Measurements from ENCODE around the gene RALY. TPM values are rescaled to one million over a fixed set of nuclear protein-coding genes. Genes with fewer than 3 reads are reported as not detected.

RALY gene
- total RNA-seq, 1 experiment from 2014 or later, result 164 TPM

DNA sequence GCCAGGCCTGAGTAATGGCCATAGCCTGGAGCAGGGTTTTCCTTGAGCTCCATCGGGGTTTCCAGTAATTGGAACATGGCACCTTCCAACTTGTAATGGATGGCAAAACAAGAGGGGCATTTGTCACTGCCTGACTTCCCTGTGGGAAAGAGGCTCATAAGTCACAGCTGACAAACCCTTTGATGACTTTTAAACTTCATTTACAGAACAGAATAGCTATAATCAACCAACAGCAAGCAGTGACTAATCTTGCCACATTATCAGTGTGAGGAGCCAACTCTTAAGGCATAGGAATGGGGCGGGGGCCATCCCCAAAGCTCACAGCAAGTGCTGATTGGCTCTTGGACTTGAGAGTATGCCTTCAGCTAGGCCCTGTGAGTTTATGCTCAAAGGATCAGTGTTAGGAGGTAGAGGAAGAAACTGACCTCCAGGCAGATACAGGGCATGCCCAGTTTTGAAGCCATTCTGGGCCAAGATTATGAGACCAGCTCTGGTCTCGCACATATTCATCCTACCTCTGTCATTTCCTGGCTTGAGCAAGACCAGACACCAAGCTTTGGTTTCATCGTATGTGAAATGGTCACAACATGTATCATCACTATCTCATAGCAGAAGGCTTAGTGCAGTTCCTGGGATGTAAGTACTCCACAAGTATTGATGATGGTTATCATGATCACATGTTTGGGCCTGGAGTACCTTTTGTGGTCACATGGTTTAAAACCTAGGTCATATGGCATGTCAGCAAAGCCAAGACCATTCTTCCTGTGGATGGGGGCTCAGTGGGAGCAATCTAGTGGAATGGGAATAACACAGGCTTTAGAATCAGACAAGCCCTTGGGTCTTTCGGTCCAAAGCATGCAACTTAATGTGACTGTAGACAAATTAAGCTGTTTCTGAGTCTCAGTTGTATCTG is 69.1 kb downstream of the RALY start:
- H3K4me3 ChIP-seq (ENCODE audit: insufficient read depth, low read depth, low read length), result no peak overlapping the region
- no peaks in the 10 kb centered on the region for H3K36me3 ChIP-seq (replicated peaks; ENCODE audit: control insufficient read depth, insufficient read depth, low read length)
- DNase-seq, result no peak
- no peaks in the 10 kb centered on the region for H3K27me3 ChIP-seq (ENCODE audit: control insufficient read depth, insufficient read depth, low read length)

- no peaks in the 10 kb centered on the region for H3K27me3 ChIP-seq (ENCODE audit: control insufficient read depth, insufficient read depth, low read length)
- no peak for DNase-seq
- no peaks in the 10 kb centered on the region for H3K36me3 ChIP-seq (replicated peaks; ENCODE audit: control insufficient read depth, insufficient read depth, low read length)
- no peak overlapping the region for H3K4me3 ChIP-seq (ENCODE audit: insufficient read depth, low read depth, low read length)
These were observed 70.6 kb downstream of the RALY start for GRCh38 chr20:34064286-34064685.

- Histone ChIP-seq H3K36me3 (replicated peaks; ENCODE audit: control insufficient read depth, insufficient read depth, low read length) (no peaks in the 10 kb centered on the region), H3K27me3 (ENCODE audit: control insufficient read depth, insufficient read depth, low read length) (no peaks in the 10 kb centered on the region), H3K4me3 (ENCODE audit: insufficient read depth, low read depth, low read length) (no peak overlapping the region)
- DNase-seq, result no peak
These were observed 71.5 kb downstream of the RALY start for GRCh38 chr20:34065260-34065659.

DNA sequence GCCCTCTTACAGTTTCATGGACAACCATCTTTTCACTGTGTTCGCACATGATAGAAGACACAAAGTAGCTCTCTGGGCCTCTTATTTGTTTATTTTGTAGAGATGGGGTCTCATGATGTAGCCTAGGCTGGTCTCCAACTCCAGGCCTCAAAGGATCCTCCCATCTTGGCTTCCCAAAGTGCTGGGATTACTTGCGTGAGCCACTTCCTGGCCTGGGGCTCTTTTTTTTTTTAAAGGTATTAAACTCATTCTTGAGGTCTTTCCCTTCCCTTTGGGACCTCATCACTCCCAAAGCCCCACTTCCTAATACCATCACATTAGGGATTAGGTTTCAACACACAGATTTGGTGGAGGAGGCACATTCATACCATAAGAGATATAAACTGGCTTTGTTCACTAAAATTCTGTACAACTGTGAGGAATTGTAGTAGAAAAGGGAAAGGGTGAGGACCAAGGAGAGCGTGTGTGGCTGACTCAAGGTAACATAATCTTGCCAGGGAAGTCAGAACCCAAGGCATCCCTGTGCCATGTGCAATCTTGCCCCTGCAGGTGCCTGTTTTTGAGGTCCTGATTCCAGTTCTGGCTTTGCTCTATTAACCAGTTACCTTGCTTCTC is 72.9 kb downstream of the RALY start:
- Histone ChIP-seq H3K36me3 (replicated peaks; ENCODE audit: control insufficient read depth, insufficient read depth, low read length) (no peaks in the 10 kb centered on the region), H3K4me3 (ENCODE audit: insufficient read depth, low read depth, low read length) (no peak overlapping the region), H3K27me3 (ENCODE audit: control insufficient read depth, insufficient read depth, low read length) (no peaks in the 10 kb centered on the region)
- no peak for DNase-seq

GRCh38 chr20:34068001-34068400 is 74.3 kb downstream of the RALY start:
- no peaks in the 10 kb centered on the region for H3K27me3 ChIP-seq (ENCODE audit: control insufficient read depth, insufficient read depth, low read length)
- no peak overlapping the region for H3K4me3 ChIP-seq (ENCODE audit: insufficient read depth, low read depth, low read length)
- H3K36me3 ChIP-seq (replicated peaks; ENCODE audit: control insufficient read depth, insufficient read depth, low read length), result no peaks in the 10 kb centered on the region
- no peak for DNase-seq

GRCh38 chr20:34069341-34070078 is 75.8 kb downstream of the RALY start:
- DNase-seq, result peak; percentile 85
- Histone ChIP-seq H3K27me3 (ENCODE audit: control insufficient read depth, insufficient read depth, low read length) (no peaks in the 10 kb centered on the region), H3K4me3 (ENCODE audit: insufficient read depth, low read depth, low read length) (no peak overlapping the region), H3K36me3 (replicated peaks; ENCODE audit: control insufficient read depth, insufficient read depth, low read length) (no peaks in the 10 kb centered on the region)

DNA sequence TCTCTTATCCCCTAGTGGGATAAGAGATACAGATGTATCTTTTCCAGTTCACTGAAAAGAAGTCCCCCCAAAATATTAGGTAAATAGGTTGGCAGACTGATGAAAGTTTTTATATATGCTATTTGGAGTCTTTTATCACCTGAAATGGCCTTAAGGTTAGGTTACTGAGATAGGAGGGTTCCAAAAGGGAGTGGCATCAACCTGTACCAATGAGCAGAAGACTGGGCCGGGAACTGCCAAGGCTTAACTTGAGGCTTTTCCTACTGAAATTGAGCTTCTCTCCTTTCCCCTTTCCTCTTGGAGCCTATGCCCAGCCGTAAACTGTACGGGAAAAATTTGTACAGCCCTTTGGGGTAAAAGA is 76.3 kb downstream of the RALY start:
- no peak for DNase-seq
- Histone ChIP-seq H3K27me3 (ENCODE audit: control insufficient read depth, insufficient read depth, low read length) (no peaks in the 10 kb centered on the region), H3K4me3 (ENCODE audit: insufficient read depth, low read depth, low read length) (no peak overlapping the region), H3K36me3 (replicated peaks; ENCODE audit: control insufficient read depth, insufficient read depth, low read length) (no peaks in the 10 kb centered on the region)

- no peak for DNase-seq
- no peaks in the 10 kb centered on the region for H3K27me3 ChIP-seq (ENCODE audit: control insufficient read depth, insufficient read depth, low read length)
- no peak overlapping the region for H3K4me3 ChIP-seq (ENCODE audit: insufficient read depth, low read depth, low read length)
- no peaks in the 10 kb centered on the region; the same call in 1 of the 2 replicates for H3K36me3 ChIP-seq (replicated peaks; ENCODE audit: control insufficient read depth, insufficient read depth, low read length)
These were observed 77.1 kb downstream of the RALY start for GRCh38 chr20:34070859-34071258.

DNA sequence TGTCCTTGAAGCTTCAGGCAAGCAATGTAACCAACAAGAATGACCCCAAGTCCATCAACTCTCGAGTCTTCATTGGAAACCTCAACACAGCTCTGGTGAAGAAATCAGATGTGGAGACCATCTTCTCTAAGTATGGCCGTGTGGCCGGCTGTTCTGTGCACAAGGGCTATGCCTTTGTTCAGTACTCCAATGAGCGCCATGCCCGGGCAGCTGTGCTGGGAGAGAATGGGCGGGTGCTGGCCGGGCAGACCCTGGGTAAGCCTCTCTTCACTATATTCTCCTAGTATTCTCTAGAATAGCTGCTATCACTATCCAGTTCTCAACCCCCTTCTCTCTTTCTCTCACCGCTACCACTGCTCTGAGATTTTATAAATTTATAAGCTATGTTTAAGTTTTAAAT is 78.4 kb downstream of the RALY start:
- DNase-seq, result no peak
- no peaks in the 10 kb centered on the region for H3K27me3 ChIP-seq (ENCODE audit: control insufficient read depth, insufficient read depth, low read length)

DNA sequence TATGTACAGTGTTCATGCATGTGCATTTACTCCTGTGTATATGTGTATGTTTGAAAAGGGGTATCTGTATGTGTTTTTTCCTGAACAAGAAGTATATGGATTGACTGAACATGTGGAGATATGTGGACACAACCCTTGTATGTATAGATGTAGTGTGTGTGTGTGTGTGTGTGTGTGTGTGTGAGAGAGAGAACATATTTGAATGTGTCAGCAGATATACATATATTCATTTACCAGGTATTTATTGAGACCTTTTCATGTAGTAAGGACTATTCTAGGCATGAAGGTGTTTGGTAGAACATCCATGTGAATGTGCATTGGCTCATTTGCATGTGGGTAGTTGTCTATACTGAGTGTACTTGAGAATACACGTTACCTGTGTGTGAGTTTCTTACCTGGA is 79.1 kb downstream of the RALY start:
- Histone ChIP-seq H3K27me3 (ENCODE audit: control insufficient read depth, insufficient read depth, low read length) (no peaks in the 10 kb centered on the region), H3K36me3 (replicated peaks; ENCODE audit: control insufficient read depth, insufficient read depth, low read length) (peaks cover 7% of the 10 kb centered on the region; the same call in 1 of the 2 replicates), H3K4me3 (ENCODE audit: insufficient read depth, low read depth, low read length) (no peak overlapping the region)
- DNase-seq, result no peak

More for the DNA sequence above, 78.4 kb downstream of the RALY start:
- no peak overlapping the region for H3K4me3 ChIP-seq (ENCODE audit: insufficient read depth, low read depth, low read length)
- peaks cover 4% of the 10 kb centered on the region; the same call in 1 of the 2 replicates for H3K36me3 ChIP-seq (replicated peaks; ENCODE audit: control insufficient read depth, insufficient read depth, low read length)

GRCh38 chr20:34074101-34074760 is 80.5 kb downstream of the RALY start:
- Histone ChIP-seq H3K4me3 (ENCODE audit: insufficient read depth, low read depth, low read length) (no peak overlapping the region), H3K36me3 (replicated peaks; ENCODE audit: control insufficient read depth, insufficient read depth, low read length) (peaks cover 15% of the 10 kb centered on the region), H3K27me3 (ENCODE audit: control insufficient read depth, insufficient read depth, low read length) (no peaks in the 10 kb centered on the region)
- no peak for DNase-seq

DNA sequence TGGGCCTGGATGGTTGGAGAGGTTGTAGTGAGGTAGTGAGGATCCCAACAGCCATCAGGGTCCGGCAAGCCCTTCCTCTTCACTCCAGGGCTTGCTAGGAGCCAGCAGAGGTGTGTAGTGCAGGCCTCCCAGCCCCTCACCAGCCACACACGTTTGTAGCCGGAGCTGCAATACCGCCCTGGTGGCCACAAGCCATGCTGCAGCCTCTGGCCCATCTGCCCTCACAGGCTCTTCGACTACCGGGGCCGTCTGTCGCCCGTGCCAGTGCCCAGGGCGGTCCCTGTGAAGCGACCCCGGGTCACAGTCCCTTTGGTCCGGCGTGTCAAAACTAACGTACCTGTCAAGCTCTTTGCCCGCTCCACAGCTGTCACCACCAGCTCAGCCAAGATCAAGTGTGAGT is 81.9 kb downstream of the RALY start:
- Histone ChIP-seq H3K27me3 (ENCODE audit: control insufficient read depth, insufficient read depth, low read length) (no peaks in the 10 kb centered on the region), H3K4me3 (ENCODE audit: insufficient read depth, low read depth, low read length) (no peak overlapping the region), H3K36me3 (replicated peaks; ENCODE audit: control insufficient read depth, insufficient read depth, low read length) (peaks cover 19% of the 10 kb centered on the region)
- peak; percentile 76 for DNase-seq

GRCh38 chr20:34076952-34077351 is 83.2 kb downstream of the RALY start:
- Histone ChIP-seq H3K4me3 (ENCODE audit: insufficient read depth, low read depth, low read length) (no peak overlapping the region), H3K36me3 (replicated peaks; ENCODE audit: control insufficient read depth, insufficient read depth, low read length) (peaks cover 23% of the 10 kb centered on the region), H3K27me3 (ENCODE audit: control insufficient read depth, insufficient read depth, low read length) (no peaks in the 10 kb centered on the region)
- DNase-seq, result no peak

- Histone ChIP-seq H3K27me3 (ENCODE audit: control insufficient read depth, insufficient read depth, low read length) (no peaks in the 10 kb centered on the region), H3K4me3 (ENCODE audit: insufficient read depth, low read depth, low read length) (no peak overlapping the region), H3K36me3 (replicated peaks; ENCODE audit: control insufficient read depth, insufficient read depth, low read length) (peaks cover 24% of the 10 kb centered on the region)
- DNase-seq, result no peak
These were observed 84.8 kb downstream of the RALY start for GRCh38 chr20:34078540-34078939.

All from H7 (cell line).